H9 (cell line): Measurements from ENCODE around the gene CPB1. TPM values are rescaled to one million over a fixed set of nuclear protein-coding genes. Genes with fewer than 3 reads are reported as not detected.

ENCODE experiments used
- DNase-seq: peaks from one replicate; pipeline ENCODE4 v3.0.0-alpha.2; 2017
- H2AFZ ChIP-seq: one replicate; pipeline ENCODE4 v1.6.1; 2013; ENCODE audit warnings: mild to moderate bottlenecking, low read length, control low read depth, moderate library complexity
- H2AK5ac ChIP-seq: 2 replicates; pipeline ENCODE4 v1.6.1; 2013; ENCODE audit warnings: low read length, control low read depth, mixed read lengths; ENCODE audit not compliant: insufficient read length
- H2BK120ac ChIP-seq: one replicate; pipeline ENCODE4 v1.6.1; 2013; ENCODE audit warnings: low read depth, mild to moderate bottlenecking, low read length, control low read depth, inconsistent platforms; ENCODE audit not compliant: poor library complexity, severe bottlenecking
- H2BK12ac ChIP-seq: 2 replicates; pipeline ENCODE4 v1.6.1; 2013; ENCODE audit warnings: low read length, control low read depth, mixed read lengths, low read depth; ENCODE audit not compliant: insufficient read length
- H2BK15ac ChIP-seq: 2 replicates; pipeline ENCODE4 v1.6.1; 2013; ENCODE audit warnings: low read depth, low read length, control low read depth
- H2BK20ac ChIP-seq: one replicate; pipeline ENCODE4 v1.6.1; 2013; ENCODE audit warnings: low read depth, mild to moderate bottlenecking, low read length, control low read depth, inconsistent platforms; ENCODE audit not compliant: poor library complexity, severe bottlenecking
- H2BK5ac ChIP-seq: 2 replicates; pipeline ENCODE4 v1.6.1; 2013; ENCODE audit warnings: low read length, control low read depth, mixed read lengths; ENCODE audit not compliant: insufficient read length
- H3K14ac ChIP-seq: 2 replicates; pipeline ENCODE4 v1.6.1; 2013; ENCODE audit warnings: low read length, control low read depth; ENCODE audit not compliant: insufficient read depth
- H3K18ac ChIP-seq: 2 replicates; pipeline ENCODE4 v1.6.1; 2013; ENCODE audit warnings: low read depth, mild to moderate bottlenecking, mixed read lengths, low read length, control low read depth; ENCODE audit not compliant: insufficient read length
- H3K23ac ChIP-seq: 2 replicates; pipeline ENCODE4 v1.6.1; 2013; ENCODE audit warnings: low read length, control low read depth, mixed read lengths, low read depth; ENCODE audit not compliant: insufficient read length
- H3K23me2 ChIP-seq: 2 replicates; pipeline ENCODE4 v1.6.1; 2013; ENCODE audit warnings: low read depth, mild to moderate bottlenecking, mixed read lengths, low read length, control low read depth; ENCODE audit not compliant: insufficient read length, poor library complexity, severe bottlenecking
- H3K27ac ChIP-seq: 2 replicates; pipeline ENCODE4 v1.5.1; 2013; ENCODE audit warnings: low read length, control low read depth, mixed read lengths, low read depth; ENCODE audit not compliant: insufficient read length
- H3K27me3 ChIP-seq: 2 replicates; pipeline ENCODE4 v1.6.1; 2013; ENCODE audit warnings: low read length, control low read depth, inconsistent platforms; ENCODE audit not compliant: insufficient read depth
- H3K4ac ChIP-seq: 2 replicates; pipeline ENCODE4 v1.6.1; 2013; ENCODE audit warnings: low read depth, mild to moderate bottlenecking, control low read depth, inconsistent platforms, low read length, moderate library complexity
- H3K4me1 ChIP-seq: 2 replicates; pipeline ENCODE4 v1.6.1; 2013; ENCODE audit warnings: low read length, control low read depth, inconsistent platforms; ENCODE audit not compliant: insufficient read depth
- H3K4me2 ChIP-seq: 2 replicates; pipeline ENCODE4 v1.6.1; 2013; ENCODE audit warnings: low read length, control low read depth, mixed read lengths; ENCODE audit not compliant: insufficient read length, insufficient read depth
- H3K56ac ChIP-seq: 2 replicates; pipeline ENCODE4 v1.6.1; 2013; ENCODE audit warnings: low read depth, mild to moderate bottlenecking, mixed read lengths, low read length, control low read depth; ENCODE audit not compliant: insufficient read length
- H3K79me1 ChIP-seq: 2 replicates; pipeline ENCODE4 v1.6.1; 2013; ENCODE audit warnings: low read depth, mild to moderate bottlenecking, moderate library complexity, low read length, control low read depth, inconsistent platforms; ENCODE audit not compliant: insufficient read depth, poor library complexity, severe bottlenecking
- H3K79me2 ChIP-seq: 2 replicates; pipeline ENCODE4 v1.6.1; 2013; ENCODE audit warnings: low read length, control low read depth, inconsistent platforms; ENCODE audit not compliant: insufficient read depth
- H3K9ac ChIP-seq: 2 replicates; pipeline ENCODE4 v1.6.1; 2013; ENCODE audit warnings: low read length, control low read depth, mixed read lengths; ENCODE audit not compliant: insufficient read length; ENCODE audit errors: extremely low read depth
- H3K9me3 ChIP-seq: one replicate; pipeline ENCODE4 v1.6.1; 2013; ENCODE audit warnings: low read depth, low read length, inconsistent platforms; ENCODE audit not compliant: control insufficient read depth
- H3T11ph ChIP-seq: one replicate; pipeline ENCODE4 v1.6.1; 2013; ENCODE audit warnings: mild to moderate bottlenecking, low read length, control low read depth, inconsistent platforms
- H4K20me1 ChIP-seq: one replicate; pipeline ENCODE4 v1.6.1; 2013; ENCODE audit not compliant: control insufficient read depth, insufficient read length, insufficient read depth
- H4K5ac ChIP-seq: 2 replicates; pipeline ENCODE4 v1.6.1; 2013; ENCODE audit warnings: low read depth, mild to moderate bottlenecking, mixed read lengths, low read length, control low read depth; ENCODE audit not compliant: insufficient read length
- H4K8ac ChIP-seq: replicated peaks from 2 replicates; pipeline ENCODE4 v1.6.1; 2013; ENCODE audit warnings: low read length, control low read depth, mixed read lengths, low read depth; ENCODE audit not compliant: insufficient read length
- H4K91ac ChIP-seq: 2 replicates; pipeline ENCODE4 v1.6.1; 2013; ENCODE audit warnings: low read depth, mild to moderate bottlenecking, moderate library complexity, mixed read lengths, low read length, control low read depth; ENCODE audit not compliant: insufficient read length
- H3K27ac Mint-ChIP-seq, 3 experiments: 2 replicates in 2 of 3; 3 replicates in 1 of 3; pipeline ENCODE4 v1.8.0; 2020 to 2021; ENCODE audit warnings: mixed read lengths in 3 of 3, mild to moderate bottlenecking in 1 of 3, moderate library complexity in 1 of 3
- H3K27me3 Mint-ChIP-seq: 2 replicates; pipeline ENCODE4 v1.8.0; 2021; ENCODE audit warnings: low read depth, mild to moderate bottlenecking, moderate library complexity, mixed read lengths
- H3K36me3 Mint-ChIP-seq, 3 experiments: 2 replicates in 2 of 3; 3 replicates in 1 of 3; pipeline ENCODE4 v1.8.0; 2020 to 2021; ENCODE audit warnings: low read depth in 3 of 3, mixed read lengths in 3 of 3; ENCODE audit not compliant: insufficient read depth in 1 of 3
- H3K4me1 Mint-ChIP-seq, 2 experiments: 2 replicates each; pipeline ENCODE4 v1.8.0; 2020; ENCODE audit warnings: mixed read lengths in 2 of 2
- H3K4me3 Mint-ChIP-seq, 2 experiments: 2 replicates in 1 of 2; 3 replicates in 1 of 2; pipeline ENCODE4 v1.8.0; 2020 to 2021; ENCODE audit warnings: mild to moderate bottlenecking in 2 of 2, mixed read lengths in 2 of 2, moderate library complexity in 1 of 2
- H3K9me3 Mint-ChIP-seq, 2 experiments: 2 replicates in 1 of 2; 3 replicates in 1 of 2; pipeline ENCODE4 v1.8.0; 2020; ENCODE audit warnings: mild to moderate bottlenecking in 2 of 2, mixed read lengths in 2 of 2, moderate library complexity in 1 of 2
- CTCF ChIP-seq: fragments of 200-600 bp; sonication (generic); conservative IDR thresholded peaks from 3 replicates; pipeline ENCODE4 v1.8.0; 2021; ENCODE audit warnings: antibody characterized with exemption, mild to moderate bottlenecking
- WGBS: extraction: QIAGEN DNeasy Blood & Tissue Kit; methylation state at CpG from one replicate; pipeline ENCODE4 v1.1.7; 2013; ENCODE audit warnings: missing lambda C conversion rate, low lambda C conversion rate, mixed read lengths; ENCODE audit not compliant: insufficient read length; ENCODE audit errors: extremely low coverage; 5-methylcytosine and 5-hydroxymethylcytosine counted together
- total RNA-seq: library from RNA; stranded (reverse); gene quantifications from 2 replicates; pipeline ENCODE4 v1.2.1, GENCODE V29; 2021

The CPB1 gene
- total RNA-seq, 1 experiment from 2014 or later, result not detected

DNA sequence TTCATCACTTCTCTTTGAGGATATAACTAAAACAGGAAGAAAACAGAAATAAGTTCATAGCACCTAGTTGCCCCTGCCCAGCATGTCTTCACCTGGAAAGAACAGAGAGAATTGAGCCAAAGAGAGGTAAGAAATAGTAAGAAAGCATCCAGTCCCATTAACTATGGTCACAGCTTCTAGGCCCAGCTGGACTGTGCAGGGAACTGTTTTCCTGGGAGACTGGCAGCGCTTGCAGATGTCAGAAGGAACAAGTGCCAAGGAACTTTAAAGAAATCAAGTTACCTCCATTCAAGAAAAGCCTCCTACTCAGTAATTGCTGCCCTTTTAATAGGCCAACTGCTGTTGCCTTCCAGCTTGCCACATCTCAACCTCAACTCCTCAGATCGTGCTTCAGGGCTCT lies 17.8 kb upstream of the CPB1 start:
- no CpG with 5 or more reads among the region's 2 CpGs for WGBS
- no peaks in the 10 kb centered on the region for H4K20me1 ChIP-seq
- no peak overlapping the region for H3K4me2 ChIP-seq
- no peak overlapping the region for H3K4ac ChIP-seq
- no peaks in the 10 kb centered on the region for H3K23me2 ChIP-seq
- TF ChIP-seq CTCF, result no peak
- no peak overlapping the region for H2BK12ac ChIP-seq
- H2BK20ac ChIP-seq, result no peak overlapping the region
- H3K27ac ChIP-seq, result no peak overlapping the region
- H2AK5ac ChIP-seq, result no peak overlapping the region
- H3K14ac ChIP-seq, result no peak overlapping the region
- H3T11ph ChIP-seq, result no peak overlapping the region
- H3K18ac ChIP-seq, result no peak overlapping the region
- H3K79me2 ChIP-seq, result no peaks in the 10 kb centered on the region
- H3K36me3 Mint-ChIP-seq, result peaks cover 0 to 9% (median 0%) of the 10 kb centered on the region in 3 experiments; a peak in 2 of 7 replicates
- no peak overlapping the region for H3K56ac ChIP-seq
- peaks cover 19 to 20% of the 10 kb centered on the region in 2 experiments for H3K4me1 Mint-ChIP-seq
- no peak overlapping the region for H3K27ac Mint-ChIP-seq
- H4K91ac ChIP-seq, result no peak overlapping the region
- H3K9ac ChIP-seq, result no peak overlapping the region
- H3K79me1 ChIP-seq, result no peaks in the 10 kb centered on the region
- no peaks in the 10 kb centered on the region for H3K9me3 ChIP-seq
- H2BK5ac ChIP-seq, result no peak overlapping the region
- no peak overlapping the region for H2AFZ ChIP-seq
- no peak overlapping the region for H4K8ac ChIP-seq
- peaks cover 2 to 7% of the 10 kb centered on the region in 2 experiments; a peak in 3 of 5 replicates for H3K9me3 Mint-ChIP-seq
- no peak overlapping the region for H3K4me3 Mint-ChIP-seq
- H2BK120ac ChIP-seq, result no peak overlapping the region
- H4K5ac ChIP-seq, result no peak overlapping the region
- no peak overlapping the region for H2BK15ac ChIP-seq
- H3K4me1 ChIP-seq, result no peaks in the 10 kb centered on the region
- no peaks in the 10 kb centered on the region for H3K27me3 ChIP-seq
- no peak overlapping the region for H3K23ac ChIP-seq
- no peak for DNase-seq
- H3K27me3 Mint-ChIP-seq, result no peaks in the 10 kb centered on the region
